Measurements from ENCODE around the gene ZNF689. TPM values are rescaled to one million over a fixed set of nuclear protein-coding genes. Genes with fewer than 3 reads are reported as not detected.

Gene ZNF689
- total RNA-seq, 1 experiment from 2014 or later: 10.3 TPM

- Histone ChIP-seq H2AFZ (ENCODE audit: low read depth, low read length, poor library complexity, severe bottlenecking) (peak within 1 kb of the TSS; percentile 97), H3K4me3 (replicated peaks in 1 of 2; ENCODE audit: low read depth in 1 of 2, low read length in 2 of 2) (peak within 1 kb of the TSS; percentile 83 to 90), H3K9me3 (ENCODE audit: control insufficient read depth in 1 of 2, insufficient read depth in 1 of 2, low read depth in 1 of 2, low read length in 2 of 2) (no peaks in the 10 kb centered on the region), H3K27me3 (ENCODE audit: insufficient read depth, low read length) (no peaks in the 10 kb centered on the region), H4K20me1 (ENCODE audit: insufficient read depth) (no peaks in the 10 kb centered on the region), H3K9me2 (ENCODE audit: insufficient read depth) (no peaks in the 10 kb centered on the region), H3K4me1 (ENCODE audit: control insufficient read depth in 1 of 2, insufficient read depth in 2 of 2, low read length in 2 of 2) (peaks cover 9 to 39% of the 10 kb centered on the region in 2 experiments; a peak in 3 of 4 replicates), H3K79me2 (ENCODE audit: insufficient read depth, low read length) (no peaks in the 10 kb centered on the region), H3K27ac (ENCODE audit: low read depth, low read length) (peak within 1 kb of the TSS; percentile 87), H3K4me2 (ENCODE audit: low read length) (peak within 1 kb of the TSS; percentile 98), H3K9ac (ENCODE audit: low read length) (peak within 1 kb of the TSS; percentile 78), H3K36me3 (ENCODE audit: control insufficient read depth in 1 of 2, insufficient read depth in 2 of 2, low read length in 2 of 2) (no peaks in the 10 kb centered on the region; a peak in 1 of 4 replicates)
- RAD21 ChIA-PET (ENCODE audit: low non-redundant PET in 1 of 2, low total read pairs in 2 of 2, uncharacterized antibody in 2 of 2, unreplicated experiment in 2 of 2): interaction anchor here (0.5 to 1.9 kb wide), 3 partner anchors 13 to 330 kb away, joined by 3 to 5 read pairs (median 4); partner anchors contain the start of genes DCTPP1 (in 1 of the 2) and ZNF764 (in 1 of the 2)
- CTCF ChIA-PET: interaction anchor here (0.9 to 1.9 kb wide), 4 partner anchors 13 to 142 kb away, joined by 3 to 8 read pairs (median 4); partner anchors contain the start of genes DCTPP1 and ZNF764
- ATAC-seq (peak; percentile 85), DNase-seq (ENCODE audit: low read depth, low spot score) (peak; percentile 93)
- POLR2A ChIA-PET: interaction anchor here (0.9 to 2.5 kb wide), 2 partner anchors 14 to 62 kb away, joined by 3 to 21 read pairs; partner anchors contain the start of gene ZNF764
- intact Hi-C loops (cut with micrococcal nuclease): loop anchor here (5.0 kb wide), 1 partner anchor 56 kb away; no protein-coding TSS in a partner anchor
- BruUV-seq (replicated peaks): no TSS peak
- TF ChIP-seq SIN3A (IDR thresholded peaks at IDR 0.05; ENCODE audit: low read depth): peak; percentile 98
- TF ChIP-seq TCF7L2 (IDR thresholded peaks at IDR 0.05; ENCODE audit: borderline replicate concordance, extremely low read depth, insufficient read depth, insufficient read length): peak; percentile 89
- peak; percentile 98 for TF ChIP-seq YY1 (IDR thresholded peaks at IDR 0.05; ENCODE audit: extremely low read depth, insufficient replicate concordance, low read depth, low read length)
- no peak for TF ChIP-seq CBX3 (IDR thresholded peaks at IDR 0.05; ENCODE audit: low read depth)
- TF ChIP-seq ZFX (IDR thresholded peaks at IDR 0.05): peak; percentile 83
- TF ChIP-seq, protein P1, sequence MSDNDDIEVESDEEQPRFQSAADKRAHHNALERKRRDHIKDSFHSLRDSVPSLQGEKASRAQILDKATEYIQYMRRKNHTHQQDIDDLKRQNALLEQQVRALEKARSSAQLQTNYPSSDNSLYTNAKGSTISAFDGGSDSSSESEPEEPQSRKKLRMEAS (IDR thresholded peaks at IDR 0.05): peak; percentile 78
- TF ChIP-seq POLR2AphosphoS5 (IDR thresholded peaks at IDR 0.05; ENCODE audit: low read depth, low read length): peak; percentile 46
- TF ChIP-seq POLR2A (IDR thresholded peaks at IDR 0.05; ENCODE audit: borderline replicate concordance, extremely low read depth, insufficient read depth, insufficient read length): peak; percentile 47
- peak; percentile 91 for TF ChIP-seq SP1 (IDR thresholded peaks at IDR 0.05; ENCODE audit: low read depth)
- TF ChIP-seq, protein P2, sequence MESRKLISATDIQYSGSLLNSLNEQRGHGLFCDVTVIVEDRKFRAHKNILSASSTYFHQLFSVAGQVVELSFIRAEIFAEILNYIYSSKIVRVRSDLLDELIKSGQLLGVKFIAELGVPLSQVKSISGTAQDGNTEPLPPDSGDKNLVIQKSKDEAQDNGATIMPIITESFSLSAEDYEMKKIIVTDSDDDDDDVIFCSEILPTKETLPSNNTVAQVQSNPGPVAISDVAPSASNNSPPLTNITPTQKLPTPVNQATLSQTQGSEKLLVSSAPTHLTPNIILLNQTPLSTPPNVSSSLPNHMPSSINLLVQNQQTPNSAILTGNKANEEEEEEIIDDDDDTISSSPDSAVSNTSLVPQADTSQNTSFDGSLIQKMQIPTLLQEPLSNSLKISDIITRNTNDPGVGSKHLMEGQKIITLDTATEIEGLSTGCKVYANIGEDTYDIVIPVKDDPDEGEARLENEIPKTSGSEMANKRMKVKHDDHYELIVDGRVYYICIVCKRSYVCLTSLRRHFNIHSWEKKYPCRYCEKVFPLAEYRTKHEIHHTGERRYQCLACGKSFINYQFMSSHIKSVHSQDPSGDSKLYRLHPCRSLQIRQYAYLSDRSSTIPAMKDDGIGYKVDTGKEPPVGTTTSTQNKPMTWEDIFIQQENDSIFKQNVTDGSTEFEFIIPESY (IDR thresholded peaks at IDR 0.05; ENCODE audit: extremely low read depth, insufficient replicate concordance, low read length): no peak
- peak; percentile 89 for TF ChIP-seq EGR1 (IDR thresholded peaks at IDR 0.05; ENCODE audit: low read depth)
- TF ChIP-seq JUND (IDR thresholded peaks at IDR 0.05): no peak
Measured at GRCh38 chr16:30571445-30572322, 38.5 kb downstream of the ZNF689 start, which contains the start of gene ZNF688. TSS of gene ZNF688 (minus strand) at chr16:30571714. CDS start at chr16:30571629, 85 bp downstream.
